Measurements from ENCODE around the gene CHCHD10.
A peak's percentile ranks its signal among the peaks of the same experiment; 100 is the strongest.

The CHCHD10 gene

GRCh38 chr22:23752750-23753149 is 15.0 kb downstream of the CHCHD10 start:
- peak; percentile 50 for DNase-seq (ENCODE audit: low spot score)
- TF ChIP-seq CTCF (IDR thresholded peaks at IDR 0.05; ENCODE audit: extremely low read depth, missing control alignments) = no peak

- TF ChIP-seq CTCF (IDR thresholded peaks at IDR 0.05; ENCODE audit: extremely low read depth, missing control alignments) = no peak
- DNase-seq (ENCODE audit: low spot score) = peak; percentile 77
These were observed 15.6 kb downstream of the CHCHD10 start for GRCh38 chr22:23752090-23752691.

DNA sequence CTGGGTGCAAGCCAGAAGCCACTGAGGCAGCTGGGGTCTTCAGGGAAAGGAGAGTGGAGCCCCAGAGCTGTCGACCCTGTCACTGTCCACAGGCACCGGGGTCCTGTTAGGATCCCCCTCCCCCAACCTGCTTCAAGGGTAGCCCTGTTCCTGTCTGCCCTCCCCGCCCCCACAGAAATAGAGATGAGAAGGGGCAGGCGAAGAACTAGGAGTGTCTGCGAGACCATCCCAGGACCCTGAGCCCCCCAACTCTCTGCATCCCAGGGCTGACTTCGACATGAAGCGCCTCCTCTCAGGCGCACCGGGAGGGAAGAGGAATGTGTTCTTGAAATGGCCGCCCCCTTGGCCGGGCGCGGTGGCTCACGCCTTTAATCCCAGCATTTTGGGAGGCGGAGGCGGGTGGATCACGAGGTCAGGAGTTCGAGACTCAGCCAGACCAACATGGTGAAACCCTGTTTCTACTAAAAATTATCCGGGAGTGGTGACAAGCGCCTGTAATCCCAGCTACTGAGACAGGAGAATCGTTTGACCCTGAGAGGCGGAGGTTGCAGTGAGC is 16.3 kb downstream of the CHCHD10 start:
- no peak for DNase-seq (ENCODE audit: low spot score)

DNA sequence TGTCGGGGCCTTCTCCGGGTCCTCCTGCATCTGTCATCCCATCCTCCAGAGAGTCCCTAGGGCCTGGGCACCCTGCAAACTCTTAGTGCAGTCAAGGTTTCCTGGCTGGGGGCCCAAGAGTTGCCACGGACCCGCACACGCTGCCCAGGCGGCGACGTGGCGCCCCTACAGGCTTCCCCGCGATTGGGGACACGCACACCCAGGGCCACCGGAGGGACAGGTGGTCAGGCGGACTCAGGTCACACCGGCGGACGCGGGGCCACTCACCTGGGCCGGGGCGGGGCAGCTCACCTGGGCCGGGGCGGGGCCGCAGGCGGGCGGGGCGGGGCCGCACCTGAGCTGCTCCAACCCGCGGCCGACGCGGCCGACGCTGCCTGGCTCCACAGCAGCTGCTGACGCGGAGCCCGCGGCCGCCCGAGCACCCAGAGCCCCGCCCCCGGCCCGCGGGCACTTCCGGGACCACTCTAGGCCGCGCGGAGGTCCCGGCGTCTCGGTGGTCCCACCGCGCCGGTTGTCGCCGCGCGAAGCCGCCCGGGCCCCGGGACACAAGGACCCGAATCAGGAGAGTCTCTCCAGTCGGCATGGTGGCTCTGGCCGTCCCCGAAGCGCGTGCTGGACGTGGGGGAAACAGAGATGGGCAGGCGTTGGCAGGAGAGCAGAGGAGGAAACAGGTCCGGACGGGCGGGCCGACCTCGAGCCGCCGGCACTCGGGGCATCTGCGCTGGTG is 16.9 kb downstream of the CHCHD10 start, which contains the start of gene ZNF70:
ZNF70 (minus strand) TSS at position 399 of the 727 bp plus-strand sequence. CDS start 5,972 bp downstream, outside the sequence.
- TF ChIP-seq CTCF (IDR thresholded peaks at IDR 0.05; ENCODE audit: extremely low read depth, missing control alignments) = no peak
- peak; percentile 96 for DNase-seq (ENCODE audit: low spot score)

More for the DNA sequence above, 16.3 kb downstream of the CHCHD10 start:
- no peak for TF ChIP-seq CTCF (IDR thresholded peaks at IDR 0.05; ENCODE audit: extremely low read depth, missing control alignments)

- no peak for DNase-seq (ENCODE audit: low spot score)
- TF ChIP-seq CTCF (IDR thresholded peaks at IDR 0.05; ENCODE audit: extremely low read depth, missing control alignments) = no peak
These were observed 17.4 kb downstream of the CHCHD10 start for GRCh38 chr22:23750367-23750713.

GRCh38 chr22:23749841-23750301 is 17.9 kb downstream of the CHCHD10 start:
- peak; percentile 5 for DNase-seq (ENCODE audit: low spot score)
- no peak for TF ChIP-seq CTCF (IDR thresholded peaks at IDR 0.05; ENCODE audit: extremely low read depth, missing control alignments)

DNA sequence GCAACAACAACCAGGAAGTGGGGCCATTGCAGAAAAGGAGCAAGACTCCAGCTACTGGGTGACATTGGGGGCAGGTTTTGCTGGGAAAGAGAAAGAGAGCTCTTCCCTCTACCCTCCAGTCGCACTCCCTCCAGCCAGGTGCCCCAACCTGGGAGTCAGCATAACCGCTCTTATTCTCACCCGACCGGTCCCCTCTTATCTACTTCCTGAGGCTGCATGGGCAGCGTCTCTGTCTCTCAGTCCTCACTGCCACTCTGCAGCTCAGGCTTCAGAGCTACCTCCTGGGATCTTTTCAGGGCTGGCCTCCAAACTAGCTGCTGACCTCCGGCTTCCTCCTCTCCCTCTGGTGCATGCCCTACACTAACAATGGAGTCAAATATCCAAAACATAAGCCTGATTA is 22.0 kb downstream of the CHCHD10 start:
- TF ChIP-seq CTCF (IDR thresholded peaks at IDR 0.05; ENCODE audit: extremely low read depth, missing control alignments) = no peak
- no peak for DNase-seq (ENCODE audit: low spot score)
